Right lobe of liver (tissue), 4 donors: ENCODE data around the gene BEAN1.

Experiments used
- CTCF ChIP-seq, 4 donors: fragments of 200-600 bp in 3 of 4; fragments of 450-650 bp in 1 of 4; IDR thresholded peaks; one replicate each; pipeline versions ENCODE4 v1.5.1 to v1.8.0; 2016 to 2022; ENCODE audit warnings: antibody characterized with exemption in 4 of 4, mild to moderate bottlenecking in 2 of 4
- POLR2A ChIP-seq: fragments of 450-650 bp; IDR thresholded peaks from one replicate; pipeline ENCODE4 v1.6.1; 2017; ENCODE audit warnings: antibody characterized with exemption, mild to moderate bottlenecking
- donor health status: DM: no; HTN: no; CAD: no.
- donor health status: DM: no; HTN: no; CAD: no.
- donor health status: DM: no; HTN: yes; CAD: no.

- TF ChIP-seq POLR2A (no peak), CTCF (IDR thresholded peaks at IDR 0.05) (no peak)
Observed at GRCh38 chr16:66469947-66470546, 43.0 kb downstream of the BEAN1 start.
